Right lobe of liver (tissue), 6 donors: ENCODE results near the gene DTX1. TPM values are rescaled to one million over a fixed set of nuclear protein-coding genes. Genes with fewer than 3 reads are reported as not detected.

Source experiments
- ATAC-seq, 4 donors: fragments of 200-7000 bp; cut with Tn5 transposase; one replicate each; pipeline ENCODE4 v1.9.1; 2020; ENCODE audit warnings: mild to moderate bottlenecking in 4 of 4, moderate library complexity in 4 of 4
- DNase-seq, 3 donors: peaks; one replicate each; pipeline ENCODE4 v3.0.0-alpha.2; 2020
- H3K27ac ChIP-seq, 3 donors: fragments of 200-600 bp; one replicate each; pipeline ENCODE4 v1.8.0; 2022
- H3K27me3 ChIP-seq, 2 donors: fragments of 200-600 bp; one replicate each; pipeline ENCODE4 v1.8.0; 2022
- H3K36me3 ChIP-seq, 4 donors: fragments of 200-600 bp; sonication (generic) in 1 of 4; one replicate each; pipeline versions ENCODE4 v1.5.1 to v1.8.0; 2017 to 2022; ENCODE audit warnings: control low read depth in 1 of 4
- H3K4me1 ChIP-seq, 4 donors: fragments of 200-600 bp; sonication (generic) in 1 of 4; one replicate each; pipeline versions ENCODE4 v1.5.1 to v1.8.0; 2017 to 2022; ENCODE audit warnings: control low read depth in 1 of 4
- H3K4me3 ChIP-seq, 3 donors: fragments of 200-600 bp; one replicate each; pipeline ENCODE4 v1.8.0; 2022
- H3K9me3 ChIP-seq, 4 donors: fragments of 200-600 bp; sonication (generic) in 1 of 4; one replicate each; pipeline versions ENCODE4 v1.5.1 to v1.8.0; 2017 to 2022; ENCODE audit warnings: control low read depth in 1 of 4
- POLR2A ChIP-seq: fragments of 450-650 bp; IDR thresholded peaks from one replicate; pipeline ENCODE4 v1.6.1; 2017; ENCODE audit warnings: antibody characterized with exemption, mild to moderate bottlenecking
- WGBS: methylation state at CpG from one replicate; pipeline ENCODE4 v1.1.6; 2018; ENCODE audit warnings: low coverage, low lambda C conversion rate; ENCODE audit not compliant: insufficient coverage; ENCODE audit errors: missing lambda C conversion rate; 5-methylcytosine and 5-hydroxymethylcytosine counted together
- intact Hi-C, 2 donors: fragments of 100-400 bp; cut with DNase I; formaldehyde crosslinking; loops; one replicate each; pipeline versions ENCODE4 v1.11.2 to v1.14.1; 2022
- total RNA-seq, 6 experiments: library from RNA; depleted of rRNA in 2 of 6; stranded (reverse); fragments of >200 nt in 2 of 6; fragmentation: NEBNext Ultra II Directional in 3 of 6; extraction: Animal tissue kit (Norgen Biotek cat#: 25700) in 3 of 6; gene quantifications; one replicate each; pipeline versions ENCODE4 v1.1.0 to v1.2.4, GENCODE V29; 2016 to 2023
- TF ChIP-seq, protein P1 (sequence below), 4 donors: fragments of 200-600 bp in 3 of 4; fragments of 450-650 bp in 1 of 4; IDR thresholded peaks; one replicate each; pipeline versions ENCODE4 v1.5.1 to v1.8.0; 2016 to 2022; ENCODE audit warnings: antibody characterized with exemption in 4 of 4, mild to moderate bottlenecking in 2 of 4
- donor health status: DM: no; HTN: yes; CAD: no.
- donor health status: DM: no; HTN: no; CAD: no.
- donor health status: DM: no; HTN: no; CAD: no.
- donor health status: DM: no; HTN: yes; CAD: no.
- donor health status: DM: no; HTN: yes; CAD: no.

The DTX1 gene
- total RNA-seq, 6 experiments from 2014 or later: 1.4 to 51.2 (median 20.0) TPM

DNA sequence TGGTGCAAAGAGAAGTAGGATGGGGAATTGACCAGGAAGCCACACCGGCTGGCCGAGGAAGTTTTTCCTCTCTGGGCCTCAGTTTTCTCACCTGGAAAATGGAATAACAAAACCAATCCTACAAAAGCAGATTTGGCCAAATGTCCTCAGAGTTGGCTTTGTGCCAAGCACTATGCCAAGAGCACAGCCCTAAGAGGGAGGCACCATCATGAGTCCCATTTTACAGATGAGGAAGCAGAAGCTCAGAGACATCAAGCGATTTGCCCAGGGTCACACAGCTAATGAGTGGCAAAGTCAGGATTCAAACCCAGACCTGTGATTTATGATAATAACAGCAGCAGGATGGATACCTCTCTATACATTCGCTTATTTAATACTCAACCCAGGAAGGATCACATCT is 51.8 kb downstream of the DTX1 start:
- no peak for ATAC-seq
- Histone ChIP-seq H3K4me3 (no peak overlapping the region), H3K36me3 (no peaks in the 10 kb centered on the region), H3K27me3 (no peaks in the 10 kb centered on the region), H3K4me1 (no peaks in the 10 kb centered on the region), H3K27ac (no peak overlapping the region), H3K9me3 (no peaks in the 10 kb centered on the region)
- intact Hi-C loops: no loop called here
- DNase-seq: no peak
- TF ChIP-seq, protein P1, sequence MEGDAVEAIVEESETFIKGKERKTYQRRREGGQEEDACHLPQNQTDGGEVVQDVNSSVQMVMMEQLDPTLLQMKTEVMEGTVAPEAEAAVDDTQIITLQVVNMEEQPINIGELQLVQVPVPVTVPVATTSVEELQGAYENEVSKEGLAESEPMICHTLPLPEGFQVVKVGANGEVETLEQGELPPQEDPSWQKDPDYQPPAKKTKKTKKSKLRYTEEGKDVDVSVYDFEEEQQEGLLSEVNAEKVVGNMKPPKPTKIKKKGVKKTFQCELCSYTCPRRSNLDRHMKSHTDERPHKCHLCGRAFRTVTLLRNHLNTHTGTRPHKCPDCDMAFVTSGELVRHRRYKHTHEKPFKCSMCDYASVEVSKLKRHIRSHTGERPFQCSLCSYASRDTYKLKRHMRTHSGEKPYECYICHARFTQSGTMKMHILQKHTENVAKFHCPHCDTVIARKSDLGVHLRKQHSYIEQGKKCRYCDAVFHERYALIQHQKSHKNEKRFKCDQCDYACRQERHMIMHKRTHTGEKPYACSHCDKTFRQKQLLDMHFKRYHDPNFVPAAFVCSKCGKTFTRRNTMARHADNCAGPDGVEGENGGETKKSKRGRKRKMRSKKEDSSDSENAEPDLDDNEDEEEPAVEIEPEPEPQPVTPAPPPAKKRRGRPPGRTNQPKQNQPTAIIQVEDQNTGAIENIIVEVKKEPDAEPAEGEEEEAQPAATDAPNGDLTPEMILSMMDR (IDR thresholded peaks at IDR 0.05): no peak
- no peak for TF ChIP-seq POLR2A
- 95% methylated on average over 4 of the region's 4 CpGs for WGBS

DNA sequence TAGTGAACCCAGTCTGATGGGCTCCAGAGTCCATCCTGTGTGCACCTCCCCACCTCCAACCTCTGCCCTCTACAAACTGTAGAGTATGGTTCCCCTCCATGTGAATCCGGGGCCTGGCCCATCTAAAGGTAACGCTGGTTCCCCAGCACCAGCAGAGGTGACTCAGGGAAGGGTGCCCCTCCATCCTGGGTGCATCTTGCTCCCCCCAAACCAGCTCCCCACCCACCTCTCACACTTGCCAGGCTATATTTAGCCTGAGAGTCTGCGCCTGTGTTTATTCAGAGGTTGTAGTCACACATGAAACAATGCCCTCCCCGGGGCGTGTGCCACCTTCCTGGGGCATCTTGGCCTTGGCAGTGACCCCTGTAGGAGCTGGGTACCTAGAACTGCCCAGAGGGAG is 52.8 kb downstream of the DTX1 start:
- no peak for ATAC-seq

DNA sequence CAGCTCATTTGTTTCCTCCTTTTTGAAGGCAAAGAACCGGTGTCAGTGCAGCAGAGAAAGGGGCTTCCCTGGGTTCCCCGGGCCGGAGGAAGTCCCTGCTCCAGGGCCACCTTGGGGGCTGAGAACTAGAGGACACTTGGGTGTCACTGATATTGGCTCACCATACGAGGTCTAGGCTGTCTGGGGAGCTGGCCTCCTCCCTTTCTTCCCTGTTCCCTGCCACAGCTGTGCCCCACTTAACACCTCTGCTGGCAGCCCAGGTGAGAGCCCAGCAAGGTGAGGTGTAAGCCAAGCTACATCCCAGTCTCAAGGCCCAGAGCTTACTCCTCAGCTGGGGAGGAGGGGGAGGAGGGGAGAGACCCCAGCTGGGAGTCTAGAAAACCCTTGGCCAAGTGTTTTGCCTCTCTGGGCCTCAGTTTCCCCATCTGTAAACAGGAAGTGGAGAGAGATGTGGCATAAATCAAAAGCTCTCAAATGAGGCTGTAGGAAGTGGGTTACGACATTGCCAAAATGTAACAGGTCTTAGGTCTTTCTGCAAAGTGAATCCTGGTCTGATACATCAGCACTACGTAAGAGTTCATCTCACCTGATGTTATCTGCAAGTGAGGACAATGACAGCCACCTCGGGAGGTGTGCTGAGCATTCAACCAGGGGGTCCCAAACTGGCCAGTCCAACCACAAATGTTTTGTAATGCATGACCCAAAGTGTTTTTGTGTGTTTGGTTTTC is 53.5 kb downstream of the DTX1 start:
- no peaks in the 10 kb centered on the region for H3K27me3 ChIP-seq
- intact Hi-C loops: no loop called here
- DNase-seq: no peak

More for the DNA sequence above, 52.8 kb downstream of the DTX1 start:
- H3K4me3 ChIP-seq: no peak overlapping the region
- intact Hi-C loops: no loop called here
- WGBS: 93% methylated on average over 2 of the region's 5 CpGs
- TF ChIP-seq, protein P1 (IDR thresholded peaks at IDR 0.05): no peak
- no peak for TF ChIP-seq POLR2A
- H3K4me1 ChIP-seq: no peaks in the 10 kb centered on the region
- DNase-seq: no peak
- no peaks in the 10 kb centered on the region for H3K9me3 ChIP-seq
- no peaks in the 10 kb centered on the region for H3K36me3 ChIP-seq
- no peak overlapping the region for H3K27ac ChIP-seq
- H3K27me3 ChIP-seq: no peaks in the 10 kb centered on the region

DNA sequence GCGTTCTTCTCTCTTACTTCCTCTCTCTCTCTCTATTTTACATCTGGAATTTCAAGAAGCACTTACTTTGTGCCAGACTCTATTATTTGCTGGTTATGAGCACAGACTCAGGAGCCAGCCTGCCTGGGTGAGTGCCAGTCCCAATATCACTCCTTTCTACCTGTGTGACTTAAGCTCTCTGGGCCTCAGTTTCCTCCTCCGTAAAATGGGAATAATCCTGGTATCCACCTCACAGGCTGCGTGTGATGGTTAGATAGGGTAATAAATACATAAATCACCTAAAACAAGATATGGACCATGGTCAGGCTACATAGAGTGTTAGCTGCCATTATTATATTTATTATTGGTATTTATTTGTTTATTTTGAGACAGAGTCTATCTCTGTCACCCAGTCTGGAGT is 54.7 kb downstream of the DTX1 start:
- WGBS: 45% methylated on average over 1 of the region's 3 CpGs
- no peak for TF ChIP-seq POLR2A
- TF ChIP-seq, protein P1 (IDR thresholded peaks at IDR 0.05): no peak
- Histone ChIP-seq H3K4me1 (no peaks in the 10 kb centered on the region), H3K27me3 (no peaks in the 10 kb centered on the region), H3K36me3 (no peaks in the 10 kb centered on the region), H3K4me3 (no peak overlapping the region), H3K9me3 (no peaks in the 10 kb centered on the region), H3K27ac (no peak overlapping the region)
- intact Hi-C loops: no loop called here
- no peak for ATAC-seq
- DNase-seq: no peak

More for the DNA sequence above, 53.5 kb downstream of the DTX1 start:
- no peak overlapping the region for H3K27ac ChIP-seq
- 43% methylated on average over 6 of the region's 7 CpGs for WGBS
- H3K36me3 ChIP-seq: no peaks in the 10 kb centered on the region
- ATAC-seq: no peak
- TF ChIP-seq POLR2A: no peak
- H3K4me3 ChIP-seq: no peak overlapping the region
- no peaks in the 10 kb centered on the region for H3K9me3 ChIP-seq
- H3K4me1 ChIP-seq: no peaks in the 10 kb centered on the region

DNA sequence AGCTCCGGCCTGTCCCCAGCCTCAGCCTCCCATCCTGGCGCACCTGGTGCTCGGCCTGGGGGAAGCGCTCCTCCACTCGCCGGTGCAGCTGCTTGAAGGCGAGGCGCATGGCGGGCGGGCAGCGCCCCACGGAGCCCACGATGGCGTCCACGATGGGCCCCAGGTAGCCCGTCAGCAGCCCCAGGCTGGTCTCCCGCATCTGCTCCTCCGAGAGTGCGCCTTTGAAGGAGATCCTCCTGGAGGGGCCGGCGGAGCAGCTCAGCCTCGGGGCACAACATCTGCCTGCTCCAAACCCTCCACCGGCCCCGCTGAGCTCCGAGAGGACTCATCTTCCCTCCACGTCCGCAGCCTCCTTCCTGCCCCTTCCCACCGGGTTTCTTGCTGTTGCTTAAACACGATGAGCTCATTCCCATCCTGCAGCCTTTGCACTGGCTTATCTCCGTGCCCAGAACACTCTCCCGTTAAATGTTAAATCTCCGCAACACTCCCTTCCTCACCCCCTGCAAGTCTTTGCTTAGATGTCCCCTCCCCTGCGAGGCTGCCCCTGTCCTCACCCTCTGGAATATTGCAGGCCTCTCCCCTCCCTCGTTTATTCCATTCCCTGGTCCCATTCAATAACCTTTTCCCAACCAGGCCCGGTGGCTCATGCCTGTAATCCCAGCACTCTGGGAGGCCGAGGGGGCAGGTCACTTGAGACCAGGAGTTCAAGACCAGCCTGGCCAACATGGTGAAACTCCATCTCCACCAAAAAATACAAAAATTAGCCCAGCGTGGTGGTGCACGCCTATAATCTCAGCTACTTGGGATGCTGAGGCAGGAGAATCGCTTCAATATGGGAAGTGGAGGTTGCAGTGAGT is 55.7 kb downstream of the DTX1 start:
- no peak for TF ChIP-seq POLR2A
- TF ChIP-seq, protein P1 (IDR thresholded peaks at IDR 0.05): no peak
- Histone ChIP-seq H3K9me3 (no peaks in the 10 kb centered on the region), H3K4me1 (no peaks in the 10 kb centered on the region), H3K27me3 (no peaks in the 10 kb centered on the region), H3K27ac (no peak overlapping the region), H3K4me3 (no peak overlapping the region), H3K36me3 (no peaks in the 10 kb centered on the region)
- intact Hi-C loops: no loop called here
- DNase-seq: no peak
- ATAC-seq: peak in 1 of 4 donors; percentile 16
- 62% methylated on average over 15 of the region's 39 CpGs for WGBS
